ENCODE results near the gene TMEM120A.

Gene TMEM120A

GRCh38 chr7:75993689-75994387 lies 557 bp downstream of the TMEM120A start:
- DNase-seq = peak in 1 of 2 experiments; percentile 81

GRCh38 chr7:75992083-75992755 lies 2.2 kb downstream of the TMEM120A start:
- no peak for DNase-seq

- no peak for DNase-seq
Measured at GRCh38 chr7:75991531-75992082, 2.8 kb downstream of the TMEM120A start.

- no peak for DNase-seq
Measured at GRCh38 chr7:75989500-75990388, 4.7 kb downstream of the TMEM120A start.

- no peak for DNase-seq
Measured at GRCh38 chr7:75988568-75989499, 5.6 kb downstream of the TMEM120A start.

GRCh38 chr7:75987805-75988567 lies 6.4 kb downstream of the TMEM120A start:
- no peak for DNase-seq

- DNase-seq = no peak
Measured at GRCh38 chr7:75987026-75987804, 7.2 kb downstream of the TMEM120A start.

GRCh38 chr7:75986147-75986781 lies 8.1 kb downstream of the TMEM120A start:
- DNase-seq = no peak

- DNase-seq = no peak
Measured at GRCh38 chr7:75985518-75986146, 8.8 kb downstream of the TMEM120A start.

- DNase-seq = no peak
Measured at GRCh38 chr7:75985009-75985517, 9.3 kb downstream of the TMEM120A start.

- DNase-seq = no peak
Measured at GRCh38 chr7:75984130-75985008, 10.0 kb downstream of the TMEM120A start.

- no peak for DNase-seq
Measured at GRCh38 chr7:75983471-75984129, 10.8 kb downstream of the TMEM120A start.

GRCh38 chr7:75982306-75983064 lies 11.9 kb downstream of the TMEM120A start:
- no peak for DNase-seq

GRCh38 chr7:75981453-75982305 lies 12.7 kb downstream of the TMEM120A start:
- no peak for DNase-seq

GRCh38 chr7:75981203-75981452 lies 13.3 kb downstream of the TMEM120A start:
- no peak for DNase-seq

Measured in NCI-H526 (cell line).